Measurements from ENCODE around the gene METTL27. TPM values are rescaled to one million over a fixed set of nuclear protein-coding genes. Genes with fewer than 3 reads are reported as not detected.
"Not testable (repeated sequence)": the region's sequence is repeated elsewhere in the genome, so short reads cannot be mapped to it uniquely, and the experiment has no call there.

Gene METTL27
- total RNA-seq, 2 donors from 2014 or later, result 0.90 to 5.1 TPM

DNA sequence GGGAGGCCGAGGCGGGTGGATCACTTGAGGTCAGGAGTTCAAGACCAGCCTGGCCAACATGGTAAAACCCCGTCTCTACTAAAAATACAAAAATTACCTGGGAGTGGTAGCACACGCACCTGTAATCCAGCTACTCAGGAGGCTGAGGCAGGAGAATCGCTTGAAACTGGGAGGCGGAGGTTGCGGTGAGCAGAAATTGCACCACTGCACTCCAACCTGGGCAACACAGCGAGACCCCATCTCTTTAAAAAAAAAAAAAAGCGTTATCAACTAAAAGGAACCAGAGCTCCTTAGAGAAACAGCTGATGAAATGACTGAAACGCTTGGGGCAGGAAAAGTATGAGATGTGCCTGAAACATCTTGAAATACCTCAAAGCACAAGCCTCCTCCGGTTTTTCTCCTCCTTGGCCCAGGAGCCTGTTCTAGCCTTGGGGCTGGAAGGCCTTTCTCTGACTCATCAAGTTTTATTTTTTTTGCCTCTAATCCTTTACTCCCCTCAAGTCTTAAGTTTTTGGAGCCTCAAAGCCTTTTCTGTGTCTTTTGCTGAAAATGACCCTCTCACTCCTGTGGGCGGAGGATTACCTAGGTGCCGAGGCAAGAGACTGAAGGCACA lies 2.6 kb upstream of the METTL27 start:
- DNase-seq (ENCODE audit: low spot score), result no peak
- intact Hi-C loops (cut with DNase I), result no loop called here

DNA sequence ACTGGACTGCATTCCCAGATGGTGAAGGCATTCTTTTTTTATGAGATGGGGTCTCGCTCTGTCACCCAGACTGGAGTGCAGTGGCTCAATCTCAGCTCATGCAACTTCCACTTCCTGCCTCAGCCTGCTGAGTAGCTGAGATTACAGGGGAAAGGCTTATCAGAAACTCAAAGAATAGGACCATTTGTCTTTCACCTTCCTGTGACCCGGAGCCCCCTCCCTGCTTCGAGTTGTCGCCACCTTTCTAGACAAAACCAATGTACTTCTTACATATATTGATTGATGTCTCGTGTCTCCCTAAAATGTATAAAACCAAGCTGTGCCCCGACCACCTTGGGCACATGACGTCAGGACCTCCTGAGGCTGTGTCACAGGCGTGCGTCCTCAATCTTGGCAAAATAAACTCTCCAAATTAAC lies 1.8 kb upstream of the METTL27 start:
- DNase-seq (ENCODE audit: low spot score), result no peak
- intact Hi-C loops (cut with DNase I), result no loop called here

DNA sequence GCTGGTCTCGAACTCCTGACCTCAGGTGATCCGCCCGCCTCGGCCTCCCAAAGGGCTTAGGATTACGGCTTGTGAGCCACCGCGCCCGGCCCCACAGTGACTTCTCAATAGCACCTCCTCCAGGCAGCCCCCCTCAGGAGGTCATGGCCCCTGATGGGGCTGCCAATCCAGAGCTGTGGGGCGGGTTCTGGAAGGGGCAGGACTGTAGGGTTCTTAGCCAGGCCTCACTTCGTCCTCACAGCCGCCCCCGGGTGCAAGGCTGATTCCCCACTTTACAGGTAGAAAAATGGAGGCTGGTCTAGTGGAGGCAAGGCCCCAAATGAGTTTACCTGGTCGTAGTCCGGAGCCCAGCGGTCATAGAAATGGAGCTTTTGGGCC lies 638 bp downstream of the METTL27 start:
- intact Hi-C loops (cut with DNase I), result no loop called here
- DNase-seq (ENCODE audit: low spot score), result no peak

DNA sequence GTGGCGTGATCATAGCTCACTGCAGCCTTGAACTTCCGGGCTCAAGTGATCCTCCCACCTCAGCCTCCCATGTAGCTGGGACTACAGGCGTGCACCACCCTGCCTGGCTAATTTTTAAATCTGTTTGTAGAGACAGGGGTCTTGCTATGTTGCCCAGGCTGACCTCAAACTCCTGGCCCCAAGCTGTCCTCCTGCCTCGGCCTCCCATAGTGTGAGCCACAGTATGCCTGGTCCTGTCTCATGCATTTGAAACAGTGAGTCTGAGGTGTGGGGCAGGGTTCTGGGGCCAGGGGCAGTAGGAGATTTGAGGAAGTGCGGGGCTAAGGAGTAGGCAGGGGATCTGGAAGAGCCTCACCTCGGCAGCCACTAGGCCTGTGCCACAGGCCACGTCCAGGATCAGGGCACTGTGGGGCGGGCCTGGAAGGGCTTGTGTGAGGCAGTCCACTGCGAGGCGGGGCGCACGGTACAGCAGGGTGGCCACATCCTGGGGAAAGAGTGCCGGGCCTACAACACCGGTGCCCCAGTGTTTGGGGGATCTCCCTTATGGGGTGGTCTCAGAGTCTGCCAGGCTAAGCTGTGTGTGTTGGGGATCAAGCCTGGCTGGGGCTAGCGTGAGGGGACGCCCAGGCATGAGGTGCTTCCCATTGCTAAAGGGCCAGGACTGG lies 1.5 kb downstream of the METTL27 start:
- intact Hi-C loops (cut with DNase I), result no loop called here
- DNase-seq (ENCODE audit: low spot score), result no peak

DNA sequence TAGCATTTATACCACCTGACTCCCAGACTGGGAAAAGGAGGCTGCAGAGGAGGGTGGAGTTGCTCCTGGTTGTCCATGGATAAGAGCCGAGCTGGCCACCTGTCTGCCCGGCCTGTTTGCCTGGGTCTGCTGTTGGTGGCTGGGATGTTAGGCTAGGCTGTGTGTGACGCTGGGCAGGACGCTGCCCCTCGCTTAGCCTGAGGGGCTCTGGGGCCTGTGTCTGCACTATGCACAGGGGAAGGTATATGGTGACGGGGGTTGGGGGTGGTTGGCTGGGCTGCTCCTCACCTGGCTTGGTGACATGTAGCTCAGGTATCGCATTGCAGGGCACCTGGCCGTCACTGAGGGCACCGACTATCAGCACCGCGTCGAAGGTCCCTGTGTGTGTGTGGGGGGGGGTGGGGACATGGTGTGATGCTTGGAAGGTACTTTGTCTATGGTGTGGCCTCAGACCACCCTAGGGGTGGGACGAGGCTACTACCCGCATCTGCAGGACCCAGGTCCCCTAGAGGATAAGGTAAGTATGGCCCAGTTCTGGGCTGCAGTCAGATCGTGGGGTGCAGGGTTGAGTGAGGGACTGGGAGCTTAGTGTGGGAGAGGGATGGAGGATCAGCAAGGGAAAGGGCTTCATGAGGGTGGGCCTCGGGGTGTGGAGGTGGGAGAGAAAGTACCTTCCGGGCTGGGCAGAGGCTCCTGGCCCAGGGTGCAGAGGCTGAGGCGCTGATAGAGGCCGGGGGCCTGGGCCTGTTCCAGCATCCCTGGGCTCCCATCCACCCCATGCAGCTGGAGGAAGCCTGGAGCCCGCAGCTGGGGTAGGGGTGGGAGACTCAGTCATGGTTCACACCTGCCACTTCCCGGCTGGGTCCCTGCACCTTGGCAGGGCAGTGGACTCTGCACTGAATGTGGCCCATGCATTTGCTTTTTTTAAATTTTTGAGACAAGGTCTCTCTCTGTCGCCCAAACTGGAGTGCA lies 2.3 kb downstream of the METTL27 start:
- intact Hi-C loops (cut with DNase I), result no loop called here
- DNase-seq (ENCODE audit: low spot score), result no peak

DNA sequence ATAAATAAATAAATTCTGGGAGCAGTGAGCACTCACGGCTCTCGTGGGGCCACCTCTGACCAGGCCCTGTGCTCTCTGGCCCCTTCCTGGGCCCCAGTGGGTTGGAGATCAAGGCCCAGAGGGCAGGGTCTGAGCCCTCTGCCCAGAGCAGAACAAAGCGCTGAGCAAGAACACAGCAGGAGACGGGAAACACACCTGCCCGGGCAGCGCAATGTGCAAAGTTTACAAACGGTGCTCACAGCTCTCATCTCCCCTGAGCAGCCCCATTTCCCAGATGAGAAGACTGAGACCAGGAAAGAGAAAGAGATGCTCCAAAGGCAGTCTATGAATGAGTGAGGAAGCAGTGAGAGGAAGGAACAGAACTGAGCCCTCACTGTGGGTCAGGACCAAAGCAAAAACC lies 3.0 kb downstream of the METTL27 start:
- DNase-seq (ENCODE audit: low spot score), result no peak
- intact Hi-C loops (cut with DNase I), result no loop called here

DNA sequence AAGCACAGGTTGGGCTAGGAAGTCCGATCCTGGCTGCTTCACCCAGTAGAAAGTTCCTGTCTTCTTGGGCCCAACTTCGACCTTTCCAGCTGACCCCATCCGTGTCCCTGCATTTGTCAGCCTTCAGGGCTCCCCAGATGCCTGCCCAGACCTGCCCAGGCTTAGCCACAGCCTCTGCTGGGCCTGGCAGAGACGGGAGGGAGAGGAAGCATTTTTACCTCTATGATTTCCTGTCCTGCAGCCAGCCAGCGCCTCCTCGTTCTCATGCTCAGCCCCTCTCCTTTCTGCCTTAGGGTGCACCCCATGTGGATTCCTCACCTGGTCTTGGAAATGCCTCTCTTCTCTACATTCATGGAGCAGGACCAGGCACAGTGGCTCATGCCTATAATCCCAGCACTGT lies 3.7 kb downstream of the METTL27 start:
- DNase-seq (ENCODE audit: low spot score), result no peak

DNA sequence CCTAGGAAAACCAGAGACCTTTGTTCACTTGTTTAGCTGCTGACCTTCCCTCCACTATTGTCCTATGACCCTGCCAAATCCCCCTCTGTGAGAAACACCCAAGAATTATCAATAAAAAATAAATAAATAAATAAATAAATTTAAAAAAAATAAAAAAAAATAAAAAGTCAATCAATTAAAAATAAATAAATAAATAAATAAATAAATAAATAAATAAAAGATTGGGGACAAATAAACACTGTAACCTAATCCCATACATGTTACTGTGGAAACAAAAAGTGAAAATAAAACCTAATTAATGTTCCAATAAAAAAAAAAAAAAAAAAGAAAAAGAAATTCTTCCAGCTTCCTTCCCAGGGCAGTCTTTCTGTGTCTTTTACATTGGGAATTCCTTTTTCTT lies 5.1 kb downstream of the METTL27 start:
- intact Hi-C loops (cut with DNase I); DNase-seq (ENCODE audit: low spot score): not testable (repeated sequence)

More for the DNA sequence above, 3.7 kb downstream of the METTL27 start:
- intact Hi-C loops (cut with DNase I), result no loop called here

DNA sequence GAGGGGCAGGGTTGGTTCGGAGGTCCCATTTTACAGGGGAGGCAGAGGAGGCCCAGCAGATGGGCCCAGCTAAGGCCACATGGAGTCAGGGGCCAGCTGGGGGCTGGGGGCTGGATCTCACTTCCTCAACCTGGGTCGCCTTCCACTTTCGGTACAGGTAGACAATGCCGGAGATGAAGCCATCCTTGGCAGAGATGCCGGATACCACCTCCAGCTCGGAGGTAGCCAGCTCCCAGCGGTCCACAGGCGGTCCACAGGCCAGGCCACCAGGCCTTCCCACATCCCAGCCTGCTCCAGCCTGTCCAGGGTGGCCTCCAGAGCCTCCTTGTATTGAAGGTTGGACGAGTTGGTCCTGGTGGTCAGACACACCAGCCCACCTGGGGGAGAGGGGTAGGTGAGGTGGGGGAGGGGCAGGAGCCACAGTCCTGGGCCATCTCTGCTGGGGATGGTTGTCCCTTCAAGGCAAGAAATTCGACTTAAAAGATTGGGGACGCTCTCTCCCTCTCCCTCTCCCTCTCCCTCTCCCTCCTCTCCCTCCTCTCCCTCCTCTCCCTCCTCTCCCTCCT lies 7.6 kb downstream of the METTL27 start:
- no peak for DNase-seq (ENCODE audit: low spot score)
- intact Hi-C loops (cut with DNase I), result no loop called here

DNA sequence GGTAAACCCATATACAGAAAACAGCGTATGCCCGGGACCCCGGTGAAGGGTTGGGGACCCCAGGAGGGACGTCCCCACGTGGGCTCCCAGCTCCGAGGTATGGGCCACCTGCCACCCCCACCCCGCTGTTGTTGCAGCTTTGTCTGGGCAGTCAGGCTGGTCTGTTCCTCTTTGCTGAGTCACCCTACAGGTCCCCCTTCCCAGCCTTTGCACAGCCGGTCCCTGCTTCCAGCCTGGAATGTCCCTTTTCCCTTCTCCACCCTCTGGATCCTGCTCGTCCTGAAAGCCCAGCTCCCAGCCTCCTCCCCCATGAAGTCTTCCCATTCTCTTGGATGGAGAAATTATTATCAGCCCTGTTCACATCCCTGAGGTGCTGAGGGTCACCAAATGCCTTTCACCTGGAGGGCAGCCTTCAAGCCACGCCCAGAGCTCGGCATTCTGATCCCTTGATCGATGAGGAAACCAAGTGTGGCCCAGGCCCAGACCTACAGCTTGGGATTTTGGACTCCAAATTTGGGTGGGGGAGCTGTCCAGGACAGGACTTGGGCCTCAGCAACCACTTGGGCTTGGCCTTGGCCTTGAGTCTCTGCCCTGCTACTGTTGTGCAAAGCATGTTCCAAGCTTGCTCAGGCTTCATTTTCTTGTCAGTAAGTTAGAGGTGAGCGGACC lies 8.9 kb downstream of the METTL27 start:
- no peak for DNase-seq (ENCODE audit: low spot score)
- intact Hi-C loops (cut with DNase I), result no loop called here

DNA sequence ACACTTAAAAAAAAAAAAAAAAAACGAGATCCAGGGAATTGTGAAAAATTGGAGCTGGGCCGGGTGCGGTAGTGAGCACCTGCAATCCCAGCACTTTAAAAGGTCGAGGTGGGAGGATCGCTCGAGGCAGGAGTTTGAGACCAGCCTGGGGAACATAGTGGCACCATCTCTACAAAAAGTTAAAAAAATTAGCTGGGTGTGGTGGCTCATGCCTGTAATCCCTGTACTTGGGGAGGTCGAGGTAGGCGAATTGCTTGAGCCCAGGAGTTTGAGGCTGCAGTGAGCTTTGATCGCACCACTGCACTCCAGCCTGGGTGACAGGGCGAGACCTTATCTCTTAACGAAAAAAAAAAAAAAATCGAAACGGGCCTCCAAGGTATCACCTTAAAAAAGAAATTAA lies 9.5 kb downstream of the METTL27 start:
- intact Hi-C loops (cut with DNase I), result no loop called here
- no peak for DNase-seq (ENCODE audit: low spot score)

DNA sequence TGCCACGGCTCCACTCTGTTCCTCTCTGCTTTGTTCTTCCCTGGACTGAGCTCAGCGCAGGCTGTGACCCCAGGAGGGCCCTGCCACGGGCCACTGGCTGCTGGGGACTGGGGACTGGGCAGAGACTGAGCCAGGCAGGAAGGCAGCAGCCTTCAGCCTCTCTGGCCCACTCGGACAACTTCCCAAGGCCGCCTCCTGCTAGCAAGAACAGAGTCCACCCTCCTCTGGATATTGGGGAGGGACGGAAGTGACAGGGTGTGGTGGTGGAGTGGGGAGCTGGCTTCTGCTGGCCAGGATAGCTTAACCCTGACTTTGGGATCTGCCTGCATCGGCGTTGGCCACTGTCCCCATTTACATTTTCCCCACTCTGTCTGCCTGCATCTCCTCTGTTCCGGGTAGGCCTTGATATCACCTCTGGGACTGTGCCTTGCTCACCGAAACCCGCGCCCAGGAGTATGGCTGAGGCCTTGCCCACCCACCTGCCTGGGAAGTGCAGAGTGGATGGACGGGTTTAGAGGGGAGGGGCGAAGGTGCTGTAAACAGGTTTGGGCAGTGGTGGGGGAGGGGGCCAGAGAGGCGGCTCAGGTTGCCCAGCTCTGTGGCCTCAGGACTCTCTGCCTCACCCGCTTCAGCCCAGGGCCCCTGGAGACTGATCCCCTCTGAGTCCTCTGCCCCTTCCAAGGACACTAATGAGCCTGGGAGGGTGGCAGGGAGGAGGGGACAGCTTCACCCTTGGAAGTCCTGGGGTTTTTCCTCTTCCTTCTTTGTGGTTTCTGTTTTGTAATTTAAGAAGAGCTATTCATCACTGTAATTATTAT lies 10.3 kb downstream of the METTL27 start:
- no peak for DNase-seq (ENCODE audit: low spot score)
- intact Hi-C loops (cut with DNase I), result no loop called here

DNA sequence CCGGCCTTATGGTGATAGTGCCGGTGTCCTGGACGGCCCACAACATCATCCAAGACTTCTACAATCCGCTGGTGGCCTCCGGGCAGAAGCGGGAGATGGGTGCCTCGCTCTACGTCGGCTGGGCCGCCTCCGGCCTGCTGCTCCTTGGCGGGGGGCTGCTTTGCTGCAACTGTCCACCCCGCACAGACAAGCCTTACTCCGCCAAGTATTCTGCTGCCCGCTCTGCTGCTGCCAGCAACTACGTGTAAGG lies 10.8 kb downstream of the METTL27 start:
- DNase-seq (ENCODE audit: low spot score), result no peak
- intact Hi-C loops (cut with DNase I), result no loop called here

DNA sequence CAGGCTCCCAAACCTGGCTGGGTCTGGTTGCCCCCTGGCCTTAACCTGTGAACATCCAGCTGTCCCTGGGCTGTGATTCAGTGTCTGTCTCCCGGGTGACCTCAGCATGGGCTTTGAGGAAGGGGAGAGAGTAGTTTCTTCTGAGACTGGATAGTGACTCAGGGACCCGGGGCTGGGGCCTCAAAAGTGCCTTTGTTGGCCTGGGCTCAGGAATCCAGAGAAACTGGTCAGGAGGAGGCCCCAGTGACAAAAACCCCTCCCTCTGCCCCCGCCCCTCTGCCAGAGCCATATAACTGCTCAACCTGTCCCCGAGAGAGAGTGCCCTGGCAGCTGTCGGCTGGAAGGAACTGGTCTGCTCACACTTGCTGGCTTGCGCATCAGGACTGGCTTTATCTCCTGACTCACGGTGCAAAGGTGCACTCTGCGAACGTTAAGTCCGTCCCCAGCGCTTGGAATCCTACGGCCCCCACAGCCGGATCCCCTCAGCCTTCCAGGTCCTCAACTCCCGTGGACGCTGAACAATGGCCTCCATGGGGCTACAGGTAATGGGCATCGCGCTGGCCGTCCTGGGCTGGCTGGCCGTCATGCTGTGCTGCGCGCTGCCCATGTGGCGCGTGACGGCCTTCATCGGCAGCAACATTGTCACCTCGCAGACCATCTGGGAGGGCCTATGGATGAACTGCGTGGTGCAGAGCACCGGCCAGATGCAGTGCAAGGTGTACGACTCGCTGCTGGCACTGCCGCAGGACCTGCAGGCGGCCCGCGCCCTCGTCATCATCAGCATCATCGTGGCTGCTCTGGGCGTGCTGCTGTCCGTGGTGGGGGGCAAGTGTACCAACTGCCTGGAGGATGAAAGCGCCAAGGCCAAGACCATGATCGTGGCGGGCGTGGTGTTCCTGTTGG lies 11.4 kb downstream of the METTL27 start, which contains the start of gene CLDN4:
TSS of gene CLDN4 (plus strand) at position 316 of the 903 bp plus-strand sequence. CDS start at position 522, 206 bp downstream.
- intact Hi-C loops (cut with DNase I), result no loop called here
- DNase-seq (ENCODE audit: low spot score), result no peak

DNA sequence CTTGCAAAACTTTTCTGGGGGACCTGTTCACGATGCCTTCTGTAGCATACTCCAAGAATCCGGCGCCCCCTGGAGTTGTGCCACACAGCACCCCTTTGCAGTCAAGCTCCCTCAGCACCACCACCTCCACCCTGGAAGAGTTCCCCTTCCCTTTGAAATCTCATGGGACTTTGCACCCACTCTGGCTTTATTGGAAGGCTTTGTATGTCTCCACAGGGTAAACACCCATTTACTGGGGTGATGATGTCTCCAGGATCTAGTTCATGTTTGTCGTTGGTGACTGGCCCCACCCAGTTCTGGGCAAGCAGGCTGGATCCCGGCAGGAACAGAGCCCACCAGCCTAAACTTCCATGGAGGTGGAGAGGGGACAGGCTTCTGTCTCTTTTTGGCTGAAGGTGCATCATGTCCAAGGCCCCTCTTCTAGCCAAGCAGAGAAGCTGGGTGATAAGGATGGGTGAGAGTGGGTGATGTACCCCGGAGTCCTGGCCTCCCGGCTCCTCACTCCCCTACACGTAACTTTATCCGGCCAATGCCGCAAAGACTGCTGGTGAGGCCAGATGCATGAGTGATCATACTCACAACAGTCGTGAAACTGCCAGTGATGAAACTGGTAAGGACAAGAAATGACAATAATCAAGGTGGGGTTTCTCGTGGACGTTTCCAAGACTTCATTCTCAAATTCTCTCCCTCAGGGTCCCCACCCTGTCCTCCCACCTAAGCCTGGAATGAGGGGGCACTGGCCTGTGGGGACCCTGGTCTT lies 12.2 kb downstream of the METTL27 start:
- DNase-seq (ENCODE audit: low spot score), result no peak
- intact Hi-C loops (cut with DNase I), result no loop called here

DNA sequence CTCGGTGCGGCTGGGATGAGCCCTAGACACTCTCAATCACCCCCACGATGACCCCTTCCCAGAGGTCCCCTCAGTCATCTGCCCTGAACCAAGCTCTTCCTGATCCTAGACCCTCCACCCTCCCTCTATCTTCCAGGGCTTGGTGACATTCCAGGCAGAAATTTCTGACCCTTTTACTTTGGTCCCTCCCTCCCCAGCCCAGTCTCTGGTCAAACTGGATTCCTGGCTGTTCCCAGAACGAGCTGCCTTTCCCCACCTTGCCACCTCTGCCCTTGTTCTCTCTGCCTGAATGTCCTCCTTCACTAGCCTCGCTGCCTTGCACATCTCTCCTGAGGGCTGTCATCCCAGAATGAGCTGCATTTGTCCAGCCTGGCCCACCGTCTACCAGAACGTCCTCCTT lies 12.8 kb downstream of the METTL27 start:
- intact Hi-C loops (cut with DNase I), result no loop called here
- DNase-seq (ENCODE audit: low spot score), result no peak

DNA sequence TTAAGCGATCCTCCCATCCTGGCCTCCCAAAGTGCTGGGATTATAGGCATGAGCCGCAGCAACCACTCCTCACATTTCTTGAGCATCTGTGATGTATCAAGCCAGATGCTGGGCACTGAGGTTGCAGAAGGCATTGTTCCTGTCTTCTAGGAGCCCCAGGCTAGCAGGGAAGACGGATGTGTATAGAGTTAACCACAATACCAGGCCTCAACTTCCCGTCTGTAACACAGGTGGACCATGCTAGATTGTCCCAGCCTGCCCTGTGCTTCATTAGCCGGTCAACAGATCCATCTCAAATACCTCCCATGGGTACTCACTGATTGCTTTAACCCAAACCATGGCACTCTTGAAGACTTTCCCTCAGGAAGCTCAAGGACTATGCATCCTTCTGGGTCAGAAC lies 13.3 kb downstream of the METTL27 start:
- DNase-seq (ENCODE audit: low spot score), result no peak
- intact Hi-C loops (cut with DNase I), result no loop called here
